Heart right ventricle (tissue), 16 donors: ENCODE measurements around the gene NPB. TPM values are rescaled to one million over a fixed set of nuclear protein-coding genes. Genes with fewer than 3 reads are reported as not detected.

ENCODE experiments used
- ATAC-seq, 8 donors: fragments of 200-7000 bp; cut with Tn5 transposase; one replicate each; pipeline ENCODE4 v1.9.1; 2020; ENCODE audit warnings: mild to moderate bottlenecking in 8 of 8, moderate library complexity in 8 of 8, moderate number of reproducible peaks in 1 of 8
- DNase-seq, 2 donors: peaks; one replicate each; pipeline ENCODE4 v3.0.0-alpha.2; 2020
- H3K27ac ChIP-seq, 10 donors: fragments of 200-600 bp; sonication (generic) in 2 of 10; one replicate each; pipeline versions ENCODE4 v1.5.0 to v1.8.0; 2020 to 2022; ENCODE audit warnings: mild to moderate bottlenecking in 3 of 10
- H3K27me3 ChIP-seq, 7 donors: fragments of 200-600 bp; one replicate each; pipeline ENCODE4 v1.8.0; 2021 to 2022; ENCODE audit warnings: mild to moderate bottlenecking in 2 of 7
- H3K36me3 ChIP-seq, 9 donors: fragments of 200-600 bp; sonication (generic) in 1 of 9; one replicate each; pipeline versions ENCODE4 v1.5.0 to v1.8.0; 2020 to 2022; ENCODE audit warnings: mild to moderate bottlenecking in 2 of 9
- H3K4me1 ChIP-seq, 9 donors: fragments of 200-600 bp; sonication (generic) in 1 of 9; one replicate each; pipeline versions ENCODE4 v1.5.0 to v1.8.0; 2020 to 2022; ENCODE audit warnings: mild to moderate bottlenecking in 4 of 9
- H3K4me3 ChIP-seq, 10 donors: fragments of 200-600 bp; sonication (generic) in 2 of 10; one replicate each; pipeline versions ENCODE4 v1.5.0 to v1.8.0; 2020 to 2022; ENCODE audit warnings: mild to moderate bottlenecking in 7 of 10, moderate library complexity in 2 of 10
- H3K9me3 ChIP-seq, 11 donors: fragments of 200-600 bp in 10 of 11; sonication (generic) in 2 of 11; one replicate each; pipeline versions ENCODE4 v1.5.0 to v1.8.0; 2013 to 2022; ENCODE audit warnings: mild to moderate bottlenecking in 2 of 11, control low read depth in 1 of 11, moderate library complexity in 1 of 11
- CTCF ChIP-seq, 9 donors: fragments of 200-600 bp; sonication (generic) in 2 of 9; IDR thresholded peaks; one replicate each; pipeline versions ENCODE4 v1.5.0 to v1.8.0; 2021 to 2022; ENCODE audit warnings: antibody characterized with exemption in 9 of 9, mild to moderate bottlenecking in 5 of 9, moderate library complexity in 1 of 9
- WGBS, 2 donors: extraction: QIAGEN DNeasy Blood & Tissue Kit; methylation state at CpG; one replicate each; pipeline ENCODE4 v1.1.7; 2013; ENCODE audit warnings: inconsistent platforms in 1 of 2; 5-methylcytosine and 5-hydroxymethylcytosine counted together
- intact Hi-C, 10 donors: fragments of 100-400 bp; cut with DNase I; formaldehyde crosslinking; loops; one replicate each; pipeline versions ENCODE4 v1.11.1 to v1.14.2; 2022
- polyA plus RNA-seq, 2 donors: library from polyadenylated mRNA; stranded (reverse); fragments of 200-250 nt; gene quantifications; one replicate each; pipeline ENCODE4 v1.2.3, GENCODE V29; 2013
- total RNA-seq, 10 donors: library from RNA; stranded (reverse); fragmentation: NEBNext Ultra II Directional in 3 of 10; extraction: Animal tissue kit (Norgen Biotek cat#: 25700) in 3 of 10; gene quantifications; one replicate each; pipeline versions ENCODE4 v1.2.1 to v1.2.4, GENCODE V29; 2021 to 2023
- donor health status: Arrhythmogenic right ventricular cardiomyopathy.
- donor health status: ischemic (EF 13 %, LVEDD 7.1; RV severe dilation, severe dysfunction).
- donor health status: healthy with polysubstance abuse.
- donor health status: DM: no; HTN: yes; CAD: no.
- donor health status: DM: no; HTN: no; CAD: no.
- donor health status: ischemic (EF 25% LVEDD 6.9; RV normal size, moderate dysfunction).
- donor health status: ischemic (EF 25% LVEDD 5.7; RV mildly dilated, moderate dysfunction).
- donor health status: healthy.
- donor health status: DM: yes; HTN: yes; CAD: no.
- donor health status: Ischemic cardiomyopathy.
- donor health status: ischemic (EF 35%, LVEDD 5.7; RV mildly dilated, moderate dysfunction).
- donor health status: nonischemic (EF 11% LVEDD 7.7; RV severe dilation, severe dysfunction).
- donor health status: DM: yes; HTN: yes; CAD: no.
- donor health status: PGD.
- donor health status: ischemic (EF 29% LVEDD 5.4; RV normal size, mild dysfunction).
- donor health status: nonischemic (EF 23%, LVEDD 6.1; RV moderate dilation, normal function).

Gene NPB
- total and polyA plus RNA-seq, 12 donors: 0.13 to 0.83 (median 0.42) TPM

- intact Hi-C loops: no loop called here
- H3K27ac ChIP-seq: no peak overlapping the region
- WGBS, 2 donors: 90 to 92% methylated on average over 9 of the region's 9 CpGs
- peaks cover 3 to 16% (median 13%) of the 10 kb centered on the region in 9 donors for H3K4me1 ChIP-seq
- no peak for TF ChIP-seq CTCF (IDR thresholded peaks at IDR 0.05)
- H3K36me3 ChIP-seq: peaks cover 0 to 72% (median 42%) of the 10 kb centered on the region in 9 donors
- no peak for ATAC-seq
- no peak for DNase-seq
- H3K9me3 ChIP-seq: no peaks in the 10 kb centered on the region
- H3K4me3 ChIP-seq: no peak overlapping the region
- peaks cover 0 to 26% (median 0%) of the 10 kb centered on the region in 7 donors for H3K27me3 ChIP-seq
Observed at GRCh38 chr17:81898885-81899284, 3.2 kb upstream of the NPB start.

DNA sequence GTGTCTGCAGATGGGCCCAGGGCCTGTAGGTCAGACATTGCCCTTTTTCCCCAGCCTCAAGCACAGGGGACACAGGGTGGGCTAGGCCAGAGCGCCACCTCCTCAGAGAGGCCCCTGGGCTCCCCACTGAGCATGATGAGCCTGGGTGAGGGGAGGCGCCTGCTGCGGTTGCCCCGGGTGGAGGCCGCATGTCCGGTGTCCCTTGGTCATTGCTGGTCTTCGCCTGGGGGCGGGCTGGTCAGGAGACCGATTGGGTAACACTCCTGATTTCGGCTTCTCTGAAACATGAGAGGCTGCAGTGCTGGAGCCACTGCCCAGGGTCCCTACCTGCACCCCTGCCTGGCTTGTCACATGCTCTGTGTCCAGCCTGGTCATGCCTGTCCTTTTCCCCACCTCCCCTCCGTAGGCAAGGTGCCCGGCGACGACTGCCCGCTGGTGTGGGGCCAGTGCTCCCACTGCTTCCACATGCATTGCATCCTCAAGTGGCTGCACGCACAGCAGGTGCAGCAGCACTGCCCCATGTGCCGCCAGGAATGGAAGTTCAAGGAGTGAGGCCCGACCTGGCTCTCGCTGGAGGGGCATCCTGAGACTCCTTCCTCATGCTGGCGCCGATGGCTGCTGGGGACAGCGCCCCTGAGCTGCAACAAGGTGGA, 2.4 kb upstream of the NPB start:
- Histone ChIP-seq H3K36me3 (peaks cover 0 to 72% (median 34%) of the 10 kb centered on the region in 9 donors), H3K9me3 (no peaks in the 10 kb centered on the region), H3K27me3 (peaks cover 0 to 26% (median 0%) of the 10 kb centered on the region in 7 donors), H3K27ac (no peak overlapping the region), H3K4me1 (peaks cover 3 to 16% (median 13%) of the 10 kb centered on the region in 9 donors), H3K4me3 (no peak overlapping the region)
- 94 to 95% methylated on average over 22 of the region's 22 CpGs for WGBS, 2 donors
- no peak for DNase-seq
- no peak for ATAC-seq
- no peak for TF ChIP-seq CTCF (IDR thresholded peaks at IDR 0.05)
- intact Hi-C loops: no loop called here

DNA sequence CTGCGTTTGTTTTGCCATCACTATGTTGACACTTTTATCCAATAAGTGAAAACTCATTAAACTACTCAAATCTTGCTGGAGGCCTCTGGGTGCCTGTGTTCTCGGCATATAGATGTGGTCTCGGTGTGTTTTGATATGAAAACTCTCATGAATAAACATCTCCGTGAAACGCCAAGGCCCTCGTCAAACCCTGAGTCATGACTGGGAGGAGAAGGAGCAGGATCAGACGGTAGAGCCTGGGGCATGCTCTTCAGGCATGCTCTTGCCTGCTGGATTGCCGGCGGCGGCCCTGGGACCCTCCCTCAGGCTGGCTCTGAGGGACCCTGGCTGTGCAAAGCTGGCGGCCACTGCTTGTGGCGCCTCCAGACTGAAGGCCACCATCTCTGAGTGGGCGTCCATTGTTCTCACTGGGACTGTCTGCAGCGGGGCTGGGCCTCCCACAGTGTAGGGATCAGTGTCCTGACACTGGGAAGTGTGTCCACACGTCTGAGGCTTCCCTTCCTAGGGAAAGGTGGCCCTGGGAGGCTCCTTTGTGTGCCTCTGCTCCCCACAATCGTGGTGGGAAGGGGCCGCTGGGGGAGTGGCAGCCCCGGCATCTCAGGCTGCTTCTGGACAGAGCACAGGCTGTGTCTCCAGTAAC, 1.7 kb upstream of the NPB start:
- TF ChIP-seq CTCF (IDR thresholded peaks at IDR 0.05): no peak
- DNase-seq: no peak

DNA sequence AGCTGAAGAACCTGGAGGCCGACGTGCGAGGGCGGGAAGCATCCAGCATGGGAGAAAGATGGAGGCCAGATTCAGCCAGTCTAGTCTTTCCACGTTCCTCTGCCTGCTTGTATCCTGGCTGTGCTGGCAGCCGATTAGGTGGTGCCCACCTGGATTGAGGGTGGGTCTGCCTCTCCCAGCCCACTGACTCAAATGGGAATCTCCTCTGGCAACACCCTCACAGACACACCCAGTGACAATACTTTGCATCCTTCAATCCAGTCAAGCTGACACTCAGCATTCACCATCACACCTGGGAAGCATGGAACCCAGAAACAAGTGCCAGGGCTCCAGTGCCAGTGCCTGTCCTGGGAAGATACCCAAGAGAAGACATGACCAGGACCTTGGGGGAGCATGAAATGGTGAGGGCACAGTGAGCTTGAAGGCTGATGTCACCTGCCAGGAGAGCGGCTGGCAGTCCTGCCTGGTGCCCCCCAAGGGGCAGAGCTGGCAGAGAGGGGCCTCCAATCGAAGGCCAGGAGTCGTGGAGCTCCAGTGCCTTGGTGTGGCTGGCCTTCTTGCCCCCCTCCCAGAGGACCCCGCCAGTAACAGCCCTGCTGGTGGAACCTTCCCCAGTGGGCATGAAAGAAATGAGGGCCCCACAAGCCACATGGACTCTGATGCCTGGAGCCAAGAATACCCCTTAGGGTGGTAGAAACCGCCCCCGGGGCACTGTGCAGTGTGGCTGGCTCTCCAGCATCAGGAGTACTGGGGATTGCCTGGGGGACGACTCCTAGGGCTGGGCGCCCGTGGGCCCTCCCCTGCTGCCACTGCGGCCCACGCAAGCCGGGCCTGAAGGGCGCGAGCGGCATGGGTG, 643 bp upstream of the NPB start:
- peaks cover 0 to 70% (median 26%) of the 10 kb centered on the region in 9 donors for H3K36me3 ChIP-seq
- H3K4me1 ChIP-seq: peaks cover 3 to 16% (median 13%) of the 10 kb centered on the region in 9 donors
- H3K27ac ChIP-seq: no peak overlapping the region
- peak in 2 of 8 donors; percentile 5 to 6 for ATAC-seq
- no peak for DNase-seq
- no peaks in the 10 kb centered on the region for H3K9me3 ChIP-seq
- WGBS, 2 donors: 50 to 52% methylated on average over 21 of the region's 21 CpGs
- no peak for TF ChIP-seq CTCF (IDR thresholded peaks at IDR 0.05)
- intact Hi-C loops: no loop called here
- H3K27me3 ChIP-seq: peaks cover 0 to 26% (median 0%) of the 10 kb centered on the region in 7 donors
- peak overlapping the region in 9 of 10 donors; percentile 22 to 50 (median 36) for H3K4me3 ChIP-seq

More for the DNA sequence above, 1.7 kb upstream of the NPB start:
- 84 to 87% methylated on average over 18 of the region's 18 CpGs for WGBS, 2 donors
- Histone ChIP-seq H3K36me3 (peaks cover 0 to 70% (median 32%) of the 10 kb centered on the region in 9 donors), H3K4me1 (peaks cover 3 to 16% (median 13%) of the 10 kb centered on the region in 9 donors), H3K4me3 (no peak overlapping the region), H3K27me3 (peaks cover 0 to 26% (median 0%) of the 10 kb centered on the region in 7 donors), H3K27ac (no peak overlapping the region), H3K9me3 (no peaks in the 10 kb centered on the region)
- ATAC-seq: no peak
- intact Hi-C loops: no loop called here
